Measurements from ENCODE around the gene PUM1.

The PUM1 gene

DNA sequence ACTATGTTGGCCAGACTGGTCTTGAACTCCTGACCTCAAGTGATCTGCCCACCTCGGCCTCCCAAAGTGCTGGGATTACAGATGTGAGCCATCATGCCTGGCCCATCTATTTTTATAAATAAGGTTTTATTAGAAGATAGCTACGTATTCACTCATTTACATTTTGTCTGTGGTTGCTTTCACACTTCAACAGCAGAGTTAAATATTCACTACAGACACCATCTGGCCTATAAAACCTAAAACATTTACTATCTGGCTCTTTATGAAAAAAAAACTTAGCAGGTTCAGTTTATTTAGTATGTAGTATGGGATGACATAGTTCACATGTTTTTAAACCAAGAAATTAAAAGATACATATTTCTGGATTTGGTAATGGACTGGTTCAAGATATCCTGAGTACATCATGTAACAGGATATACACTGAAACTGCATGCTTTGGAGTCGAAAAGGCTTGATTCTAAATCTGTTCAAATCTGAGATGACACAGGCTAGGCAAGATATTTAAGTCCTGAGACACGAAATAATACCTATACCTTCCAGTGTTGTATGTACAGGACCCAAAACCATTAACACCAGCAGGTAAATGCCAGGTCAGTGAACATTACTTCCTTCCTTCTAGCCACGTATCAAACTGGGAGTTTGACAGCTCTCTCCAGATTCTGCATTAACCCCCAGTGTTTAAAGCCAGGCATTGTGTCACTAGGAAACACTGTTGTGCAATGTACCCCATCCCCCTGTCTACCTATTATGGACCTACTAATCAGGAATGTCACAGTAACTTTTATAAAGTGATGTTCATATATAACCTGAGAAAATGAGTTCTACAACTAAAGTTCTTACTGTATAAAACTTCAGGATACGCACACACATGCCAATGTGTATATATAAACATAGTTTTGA is 102.7 kb downstream of the PUM1 start:
- TF ChIP-seq CTCF (conservative IDR thresholded peaks at IDR 0.05; ENCODE audit: low read depth): no peak
- H3K27ac ChIP-seq: peak overlapping the region; percentile 40; the same call in 1 of the 2 replicates
- CTCF ChIA-PET: interaction anchor here (0.6 kb wide), 1 partner anchor 726 kb away, joined by 3 read pairs; no protein-coding TSS in a partner anchor
- no peak for DNase-seq (ENCODE audit: low spot score)
- POLR2A ChIA-PET (ENCODE audit: low non-redundant PET): no interaction called here

DNA sequence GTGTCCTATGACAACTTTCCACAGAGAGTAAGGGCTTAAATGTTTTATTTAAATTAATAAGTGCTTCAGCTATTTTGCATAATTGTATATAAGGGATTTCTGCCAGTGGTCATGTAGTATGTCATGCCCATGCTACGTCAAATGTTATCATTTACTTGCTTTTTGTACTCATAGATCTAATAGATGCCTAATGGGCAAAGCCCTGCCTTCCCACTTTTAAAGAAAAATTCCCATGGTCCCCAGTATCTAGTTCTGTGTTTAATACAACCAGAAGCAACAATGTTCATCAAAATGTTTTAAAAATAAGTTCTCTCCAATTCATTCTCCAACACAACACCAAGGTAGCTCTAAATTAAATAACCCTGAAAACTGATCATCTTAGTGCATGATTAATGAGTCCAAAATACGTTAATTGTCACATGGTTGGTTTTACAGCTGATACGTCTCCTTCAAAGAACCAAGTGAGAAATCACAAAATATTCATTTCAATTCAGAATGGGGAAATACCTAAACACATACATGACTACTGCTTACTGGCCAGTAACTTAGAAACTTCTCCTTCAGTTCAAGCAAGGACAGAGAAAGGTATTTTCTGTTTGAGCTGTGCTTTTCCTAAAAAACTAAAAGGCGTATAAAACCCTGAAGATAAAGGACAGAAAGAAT is 107.8 kb downstream of the PUM1 start:
- ChIA-PET CTCF (interaction anchor here (0.7 kb wide), 1 partner anchor 15 kb away, joined by 4 read pairs; no protein-coding TSS in a partner anchor), POLR2A (ENCODE audit: low non-redundant PET) (no interaction called here)
- no peak overlapping the region for H3K27ac ChIP-seq
- no peak for TF ChIP-seq CTCF (conservative IDR thresholded peaks at IDR 0.05; ENCODE audit: low read depth)
- no peak for DNase-seq (ENCODE audit: low spot score)

- ChIA-PET POLR2A (ENCODE audit: low non-redundant PET) (no interaction called here), CTCF (interaction anchor here (0.6 kb wide), 1 partner anchor 109 kb away, joined by 3 read pairs; no protein-coding TSS in a partner anchor)
- no peak overlapping the region for H3K27ac ChIP-seq
- DNase-seq (ENCODE audit: low spot score): no peak
- no peak for TF ChIP-seq CTCF (conservative IDR thresholded peaks at IDR 0.05; ENCODE audit: low read depth)
These were observed 110.0 kb downstream of the PUM1 start for GRCh38 chr1:30955448-30956015.

GRCh38 chr1:30953685-30954084 is 111.8 kb downstream of the PUM1 start:
- ChIA-PET POLR2A (ENCODE audit: low non-redundant PET) (no interaction called here), CTCF (no interaction called here)
- TF ChIP-seq CTCF (conservative IDR thresholded peaks at IDR 0.05; ENCODE audit: low read depth): no peak
- H3K27ac ChIP-seq: no peak overlapping the region
- DNase-seq (ENCODE audit: low spot score): no peak

- no peak for TF ChIP-seq CTCF (conservative IDR thresholded peaks at IDR 0.05; ENCODE audit: low read depth)
- DNase-seq (ENCODE audit: low spot score): no peak
- H3K27ac ChIP-seq: no peak overlapping the region
- ChIA-PET POLR2A (ENCODE audit: low non-redundant PET) (no interaction called here), CTCF (no interaction called here)
These were observed 113.4 kb downstream of the PUM1 start for GRCh38 chr1:30952098-30952497.

GRCh38 chr1:30950700-30951099 is 114.8 kb downstream of the PUM1 start:
- POLR2A ChIA-PET (ENCODE audit: low non-redundant PET): no interaction called here
- DNase-seq (ENCODE audit: low spot score): no peak
- CTCF ChIA-PET: no interaction called here
- no peak for TF ChIP-seq CTCF (conservative IDR thresholded peaks at IDR 0.05; ENCODE audit: low read depth)
- no peak overlapping the region for H3K27ac ChIP-seq

All from RWPE1 (cell line).